IMR-90 (cell line): Measurements from ENCODE around the gene COQ8A. TPM values are rescaled to one million over a fixed set of nuclear protein-coding genes. Genes with fewer than 3 reads are reported as not detected.

Source experiments
- ATAC-seq: fragments of 200-7000 bp; cut with Tn5 transposase; 2 replicates; pipeline ENCODE4 v1.9.1; 2020; ENCODE audit warnings: low read depth, mild to moderate bottlenecking, moderate library complexity
- BruUV-seq: library from RNA; stranded (reverse); fragments of 400-500 nt; replicated peaks from 2 replicates; lab custom pipeline; 2021; lab: Mats Ljungman, UMichigan
- CTCF ChIA-PET: fragments of 300-600 bp; formaldehyde crosslinking; extraction: SDS; loops from one replicate; lab custom pipeline; 2021; ENCODE audit warnings: antibody characterized with exemption; lab: Yijun Ruan, JAX
- POLR2A ChIA-PET: fragments of 300-600 bp; sonication (Branson Sonifier 250); formaldehyde crosslinking; loops from one replicate; lab custom pipeline; 2022; ENCODE audit warnings: antibody characterized with exemption; ENCODE audit not compliant: unreplicated experiment; lab: Charles Lee
- DNase-seq: peaks from one replicate; pipeline ENCODE4 v3.0.0; 2013
- H2AFZ ChIP-seq: replicated peaks from 2 replicates; pipeline ENCODE3; 2013; ENCODE audit warnings: low read length, mild to moderate bottlenecking; ENCODE audit not compliant: poor library complexity
- H2AK5ac ChIP-seq: 2 replicates; pipeline ENCODE4 v1.6.1; 2013; ENCODE audit warnings: low read depth, low read length, inconsistent platforms
- H2AK9ac ChIP-seq: replicated peaks from 2 replicates; pipeline ENCODE3; 2013; ENCODE audit warnings: mild to moderate bottlenecking, low read depth, low read length, moderate library complexity; ENCODE audit not compliant: poor library complexity
- H2BK120ac ChIP-seq: 2 replicates; pipeline ENCODE4 v1.6.1; 2013; ENCODE audit warnings: low read depth, low read length, inconsistent platforms
- H2BK15ac ChIP-seq: 3 replicates; pipeline ENCODE4 v1.6.1; 2013; ENCODE audit warnings: low read depth, low read length, inconsistent platforms
- H2BK20ac ChIP-seq: 2 replicates; pipeline ENCODE4 v1.6.1; 2013; ENCODE audit warnings: low read depth, mild to moderate bottlenecking, inconsistent platforms, low read length, moderate library complexity
- H2BK5ac ChIP-seq: 2 replicates; pipeline ENCODE4 v1.6.1; 2013; ENCODE audit warnings: mild to moderate bottlenecking, low read depth, low read length, inconsistent platforms; ENCODE audit not compliant: poor library complexity, severe bottlenecking
- H3K14ac ChIP-seq: replicated peaks from 2 replicates; pipeline ENCODE4 v1.6.1; 2013; ENCODE audit warnings: low read depth, low read length, inconsistent platforms
- H3K18ac ChIP-seq: 2 replicates; pipeline ENCODE4 v1.6.1; 2013; ENCODE audit warnings: low read depth, low read length, control low read depth
- H3K23ac ChIP-seq: 2 replicates; pipeline ENCODE4 v1.6.1; 2013; ENCODE audit warnings: low read depth, low read length, inconsistent platforms
- H3K27ac ChIP-seq: 2 replicates; pipeline ENCODE4 v1.5.1; 2013; ENCODE audit warnings: mild to moderate bottlenecking, control low read depth, low read length; ENCODE audit not compliant: insufficient read depth
- H3K27me3 ChIP-seq: 2 replicates; pipeline ENCODE4 v1.6.1; 2013; ENCODE audit warnings: low read length; ENCODE audit not compliant: control insufficient read depth, insufficient read depth
- H3K36me3 ChIP-seq: 2 replicates; pipeline ENCODE4 v1.6.1; 2013; ENCODE audit warnings: low read length, mixed read lengths; ENCODE audit not compliant: control insufficient read depth, insufficient read depth
- H3K4ac ChIP-seq: 2 replicates; pipeline ENCODE4 v1.6.1; 2013; ENCODE audit warnings: low read depth, low read length, inconsistent platforms
- H3K4me1 ChIP-seq: 2 replicates; pipeline ENCODE4 v1.6.1; 2013; ENCODE audit warnings: low read length, mixed read lengths; ENCODE audit not compliant: control insufficient read depth, insufficient read depth
- H3K4me2 ChIP-seq: 2 replicates; pipeline ENCODE4 v1.6.1; 2013; ENCODE audit warnings: low read depth, mild to moderate bottlenecking, control low read depth, low read length, moderate library complexity
- H3K4me3 ChIP-seq: 2 replicates; pipeline ENCODE4 v1.5.1; 2013; ENCODE audit warnings: low read depth, mild to moderate bottlenecking, control low read depth, low read length, moderate library complexity; ENCODE audit not compliant: insufficient read depth
- H3K56ac ChIP-seq: 2 replicates; pipeline ENCODE4 v1.6.1; 2013; ENCODE audit warnings: low read length, inconsistent platforms; ENCODE audit not compliant: insufficient read depth; ENCODE audit errors: extremely low read depth
- H3K79me1 ChIP-seq, 2 experiments: 2 replicates each; pipeline ENCODE4 v1.6.1; 2013; ENCODE audit warnings: low read length in 2 of 2, inconsistent platforms in 1 of 2, low read depth in 1 of 2
- H3K9ac ChIP-seq: 2 replicates; pipeline ENCODE4 v1.6.1; 2013; ENCODE audit warnings: low read depth, low read length, control low read depth
- H3K9me1 ChIP-seq: 2 replicates; pipeline ENCODE4 v1.6.1; 2013; ENCODE audit warnings: low read length, inconsistent platforms; ENCODE audit not compliant: insufficient read depth
- H3K9me3 ChIP-seq: 2 replicates; pipeline ENCODE4 v1.6.1; 2013; ENCODE audit warnings: low read length; ENCODE audit not compliant: control insufficient read depth, insufficient read depth
- H4K20me1 ChIP-seq: 2 replicates; pipeline ENCODE4 v1.6.1; 2013; ENCODE audit warnings: low read length, inconsistent platforms; ENCODE audit not compliant: insufficient read depth
- H4K5ac ChIP-seq: 2 replicates; pipeline ENCODE4 v1.6.1; 2013; ENCODE audit warnings: mild to moderate bottlenecking, low read depth, low read length, control low read depth
- H4K8ac ChIP-seq, 2 experiments: 2 replicates each; pipeline ENCODE4 v1.6.1; 2013; ENCODE audit warnings: low read depth in 2 of 2, low read length in 2 of 2, control low read depth in 1 of 2, inconsistent platforms in 1 of 2
- H4K91ac ChIP-seq: 2 replicates; pipeline ENCODE4 v1.6.1; 2013; ENCODE audit warnings: low read depth, low read length, inconsistent platforms; ENCODE audit not compliant: insufficient read depth
- MAZ ChIP-seq: IDR thresholded peaks from 2 replicates; pipeline ENCODE4 v1.6.1; 2012; ENCODE audit warnings: low read depth, mild to moderate bottlenecking, low read length, improper control_type of control experiment, moderate library complexity, borderline replicate concordance
- NFE2L2 ChIP-seq: fragments of 150-350 bp; IDR thresholded peaks from 2 replicates; pipeline ENCODE4 v1.6.1; 2016; ENCODE audit warnings: low read depth, mild to moderate bottlenecking, low read length
- POLR2A ChIP-seq: IDR thresholded peaks from 2 replicates; pipeline ENCODE4 v1.6.1; 2012; ENCODE audit warnings: mild to moderate bottlenecking, low read depth, low read length
- WGBS, 2 experiments: methylation state at CpG; one replicate each; pipeline versions ENCODE4 v1.1.5 to v1.1.7; 2013; ENCODE audit warnings: missing lambda C conversion rate in 2 of 2; ENCODE audit not compliant: insufficient read length in 1 of 2; ENCODE audit errors: extremely low coverage in 2 of 2; 5-methylcytosine and 5-hydroxymethylcytosine counted together
- dilution Hi-C: fragments of 300-500 bp; cut with HindIII; formaldehyde crosslinking; loops from one replicate; pipeline ENCODE4 v1.14.3; 2018; ENCODE audit warnings: low sequenced_read_pairs; ENCODE audit not compliant: unreplicated experiment
- in situ Hi-C: fragments of 300-500 bp; cut with MboI; formaldehyde crosslinking; loops from 3 replicates; pipeline ENCODE4 v1.14.3; 2019; ENCODE audit warnings: low sequenced_read_pairs, inconsistent platforms, mixed read lengths
- intact Hi-C: fragments of 100-400 bp; cut with micrococcal nuclease; formaldehyde crosslinking; loops from 2 replicates; pipeline ENCODE4 v1.10.0; 2022
- polyA plus RNA-seq, 3 experiments: library from polyadenylated mRNA; depleted of rRNA; stranded (reverse); fragments of >200 nt; gene quantifications; 2 replicates each; pipeline ENCODE4 v1.2.3, GENCODE V29; 2012; ENCODE audit warnings: low replicate concordance in 1 of 3
- total RNA-seq: library from RNA; depleted of rRNA; stranded (reverse); fragments of >200 nt; gene quantifications from 2 replicates; pipeline ENCODE4 v1.2.3, GENCODE V29; 2012

Gene COQ8A
- total and polyA plus RNA-seq, 2 of the 4 experiments (the other 2 are of a cell fraction), result 3.8 to 6.1 TPM

DNA sequence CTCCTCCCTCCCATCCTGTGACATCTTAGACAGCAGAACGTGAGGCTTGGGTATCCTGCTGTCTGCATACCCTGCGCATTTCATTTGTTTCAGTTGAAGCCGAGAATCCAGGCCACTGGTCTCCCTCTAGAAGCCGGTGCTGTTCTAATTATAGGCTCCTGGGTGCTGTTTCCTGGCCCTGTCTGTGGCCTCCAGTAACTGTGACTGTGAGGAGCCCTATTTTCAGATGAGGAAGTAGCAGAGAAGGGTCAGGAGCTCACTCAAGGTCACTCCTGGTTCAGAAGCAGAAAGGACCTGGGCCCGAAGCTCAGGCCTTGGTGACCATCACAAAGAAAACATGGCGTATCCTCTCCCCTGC lies 24.0 kb downstream of the COQ8A start:
- no peak overlapping the region for H3K56ac ChIP-seq
- no peak overlapping the region for H2BK120ac ChIP-seq
- H2AK9ac ChIP-seq, result peak overlapping the region; percentile 82
- CTCF ChIA-PET, result no interaction called here
- no peak overlapping the region for H3K4me3 ChIP-seq
- ATAC-seq, result no peak
- no peak overlapping the region for H3K9ac ChIP-seq
- dilution Hi-C loops, result no loop called here
- POLR2A ChIA-PET, result no interaction called here
- H3K9me1 ChIP-seq, result no peaks in the 10 kb centered on the region
- no TSS peak for BruUV-seq
- H3K79me1 ChIP-seq, result no peaks in the 10 kb centered on the region
- no peaks in the 10 kb centered on the region for H3K27me3 ChIP-seq
- H3K18ac ChIP-seq, result no peak overlapping the region
- no peak overlapping the region for H4K8ac ChIP-seq
- no peaks in the 10 kb centered on the region for H4K20me1 ChIP-seq
- TF ChIP-seq NFE2L2 (no peak), MAZ (no peak), POLR2A (no peak)
- peaks cover 1% of the 10 kb centered on the region; the same call in 1 of the 2 replicates for H3K36me3 ChIP-seq
- no peaks in the 10 kb centered on the region for H3K4me1 ChIP-seq
- 100% methylated on average over 2 of the region's 6 CpGs; no CpG with 5 or more reads in 1 of the 2 experiments for WGBS, 2 experiments
- H2AK5ac ChIP-seq, result no peak overlapping the region
- no peak overlapping the region for H2BK15ac ChIP-seq
- no peak overlapping the region for H2AFZ ChIP-seq
- intact Hi-C loops, result loop anchor here (10.0 kb wide), 1 partner anchor 59 kb away; no protein-coding TSS in a partner anchor
- H3K4me2 ChIP-seq, result no peak overlapping the region
- in situ Hi-C loops, result no loop called here
- H4K5ac ChIP-seq, result no peak overlapping the region
- no peak overlapping the region for H4K91ac ChIP-seq
- no peak overlapping the region for H3K27ac ChIP-seq
- H3K14ac ChIP-seq, result no peak overlapping the region
- H3K9me3 ChIP-seq, result 0 out of 2 replicates have a peak, but pooled peaks cover 1% of the 10 kb centered on the region
- no peak overlapping the region for H3K23ac ChIP-seq
- no peak overlapping the region for H3K4ac ChIP-seq
- no peak overlapping the region for H2BK5ac ChIP-seq
- DNase-seq, result no peak
- H2BK20ac ChIP-seq, result no peak overlapping the region
